ENCODE results near the gene CAVIN4.

The CAVIN4 gene

DNA sequence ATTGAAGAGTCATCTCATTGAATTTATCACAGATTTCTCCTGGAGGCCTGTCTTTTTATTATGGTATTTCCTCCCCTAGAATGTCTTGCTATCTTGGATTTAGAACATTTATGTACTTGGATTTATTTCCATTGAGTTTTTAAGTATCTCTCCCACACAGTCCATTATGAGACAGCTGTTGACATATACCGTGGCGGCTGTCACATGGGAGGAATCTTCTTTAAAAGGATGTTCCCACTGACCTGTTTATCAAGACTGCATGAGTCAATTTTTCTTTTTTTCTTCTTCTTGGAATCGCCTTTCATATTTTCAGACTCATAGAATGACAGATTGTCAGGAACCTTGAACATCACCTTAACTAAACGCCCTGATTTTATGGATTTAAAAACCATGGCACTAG is 2.9 kb upstream of the CAVIN4 start:
- H3K27ac ChIP-seq (ENCODE audit: extremely low read depth, low read depth, low read length): no peak overlapping the region
- TF ChIP-seq PRDM1 (tag by site-specific recombination; IDR thresholded peaks at IDR 0.05): no peak
- H3K9me3 ChIP-seq (ENCODE audit: control insufficient read depth, insufficient read depth, low read depth, low read length): no peaks in the 10 kb centered on the region
- ChIA-PET CTCF (interaction anchor here (0.7 kb wide), 1 partner anchor 811 kb away, joined by 3 read pairs; no protein-coding TSS in a partner anchor), POLR2A (no interaction called here)
- peaks cover 0 to 17% of the 10 kb centered on the region in 2 experiments; a peak in 1 of 3 replicates for H3K36me3 ChIP-seq (ENCODE audit: control insufficient read depth in 2 of 2, insufficient read depth in 1 of 2, low read length in 2 of 2)
- H3K4me3 ChIP-seq (ENCODE audit: low read depth, low read length): no peak overlapping the region
- H3K4me1 ChIP-seq (ENCODE audit: control insufficient read depth, insufficient read depth, low read length): no peaks in the 10 kb centered on the region

DNA sequence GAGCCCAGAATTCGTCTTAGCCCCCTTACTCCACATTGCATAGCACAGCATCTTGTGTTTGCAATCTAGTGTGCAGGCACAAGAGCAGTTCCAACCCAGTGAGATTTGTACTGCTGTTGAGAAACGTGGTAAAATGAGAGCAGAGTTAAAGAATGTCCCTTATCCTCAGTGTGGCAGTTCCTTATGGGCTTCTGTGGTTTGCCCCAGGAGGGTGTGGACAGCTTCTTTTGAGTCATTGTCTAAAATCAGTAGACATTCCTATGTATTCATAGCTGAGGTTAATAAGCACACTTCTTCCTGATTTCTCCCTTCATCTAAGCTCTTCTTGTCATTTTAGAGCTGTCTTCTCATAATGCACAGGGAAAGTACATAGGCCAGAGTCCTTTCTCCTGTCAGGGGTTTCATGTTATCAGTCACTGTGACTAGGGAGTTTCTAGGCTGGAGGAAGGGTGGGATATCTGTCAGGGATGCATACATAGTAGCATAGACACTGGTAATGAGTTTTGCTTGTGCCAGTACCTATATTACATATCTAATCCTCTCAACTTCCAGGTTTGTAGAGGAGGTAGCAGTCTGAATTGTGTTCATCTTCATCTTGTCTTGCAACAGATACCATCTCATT is 2.0 kb upstream of the CAVIN4 start:
- H3K27ac ChIP-seq (ENCODE audit: extremely low read depth, low read depth, low read length): no peak overlapping the region
- H3K4me3 ChIP-seq (ENCODE audit: low read depth, low read length): no peak overlapping the region
- ChIA-PET CTCF (interaction anchor here (0.5 to 0.8 kb wide), 3 partner anchors 709 to 810 kb away, joined by 3 read pairs; no protein-coding TSS in a partner anchor), POLR2A (no interaction called here)
- no peaks in the 10 kb centered on the region for H3K4me1 ChIP-seq (ENCODE audit: control insufficient read depth, insufficient read depth, low read length)
- H3K9me3 ChIP-seq (ENCODE audit: control insufficient read depth, insufficient read depth, low read depth, low read length): no peaks in the 10 kb centered on the region
- H3K36me3 ChIP-seq (ENCODE audit: control insufficient read depth in 2 of 2, insufficient read depth in 1 of 2, low read length in 2 of 2): peaks cover 0 to 17% of the 10 kb centered on the region in 2 experiments; a peak in 1 of 3 replicates
- TF ChIP-seq ZNF202 (tag by site-specific recombination; IDR thresholded peaks at IDR 0.05; ENCODE audit: borderline replicate concordance): no peak
- no peak for TF ChIP-seq ZNF169 (tag by site-specific recombination; IDR thresholded peaks at IDR 0.05)
- no peak for TF ChIP-seq HOXA7 (CRISPR knock-in tag; IDR thresholded peaks at IDR 0.05; ENCODE audit: borderline replicate concordance)
- no peak for TF ChIP-seq ZFP69B (tag by site-specific recombination; IDR thresholded peaks at IDR 0.05)
- TF ChIP-seq, protein P1, sequence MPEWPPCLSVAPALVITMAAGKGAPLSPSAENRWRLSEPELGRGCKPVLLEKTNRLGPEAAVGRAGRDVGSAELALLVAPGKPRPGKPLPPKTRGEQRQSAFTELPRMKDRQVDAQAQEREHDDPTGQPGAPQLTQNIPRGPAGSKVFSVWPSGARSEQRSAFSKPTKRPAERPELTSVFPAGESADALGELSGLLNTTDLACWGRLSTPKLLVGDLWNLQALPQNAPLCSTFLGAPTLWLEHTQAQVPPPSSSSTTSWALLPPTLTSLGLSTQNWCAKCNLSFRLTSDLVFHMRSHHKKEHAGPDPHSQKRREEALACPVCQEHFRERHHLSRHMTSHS (tag by site-specific recombination; IDR thresholded peaks at IDR 0.05): no peak
- TF ChIP-seq GLI2 (tag by site-specific recombination; IDR thresholded peaks at IDR 0.05; ENCODE audit: borderline replicate concordance, low read depth): no peak
- TF ChIP-seq ZNF585B (tag by site-specific recombination; IDR thresholded peaks at IDR 0.05): no peak

DNA sequence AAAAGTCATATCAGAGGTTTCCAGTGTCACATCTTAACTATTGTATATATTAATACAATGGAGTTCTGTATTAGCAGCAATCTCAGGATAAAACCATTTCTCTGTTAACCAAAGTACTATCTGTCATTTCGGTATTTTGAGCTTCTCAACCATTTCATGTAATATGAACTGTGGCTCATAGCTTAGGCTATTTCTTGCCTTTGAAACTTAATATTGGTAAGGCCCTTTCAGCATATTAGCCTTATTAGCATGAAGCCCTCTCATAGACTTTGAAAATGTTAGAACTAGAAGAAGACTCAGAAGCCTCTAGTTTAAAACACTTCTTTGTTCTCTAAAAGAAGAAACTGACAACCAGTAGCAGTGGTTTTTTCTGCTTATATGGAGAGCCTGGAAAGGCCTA is 731 bp downstream of the CAVIN4 start:
- POLR2A ChIA-PET: no interaction called here
- Histone ChIP-seq H3K36me3 (ENCODE audit: control insufficient read depth in 2 of 2, insufficient read depth in 1 of 2, low read length in 2 of 2) (peaks cover 0 to 19% of the 10 kb centered on the region in 2 experiments; a peak in 1 of 3 replicates), H3K27ac (ENCODE audit: extremely low read depth, low read depth, low read length) (no peak overlapping the region), H3K9me3 (ENCODE audit: control insufficient read depth, insufficient read depth, low read depth, low read length) (no peaks in the 10 kb centered on the region), H3K4me1 (ENCODE audit: control insufficient read depth, insufficient read depth, low read length) (no peaks in the 10 kb centered on the region), H3K4me3 (ENCODE audit: low read depth, low read length) (no peak overlapping the region)
- CTCF ChIA-PET: interaction anchor here (1.0 to 1.7 kb wide), 3 partner anchors 16 to 75 kb away, joined by 3 to 5 read pairs (median 4); no protein-coding TSS in a partner anchor
- no peak for TF ChIP-seq RBAK (tag by site-specific recombination; IDR thresholded peaks at IDR 0.05)
- TF ChIP-seq ZNF600 (tag by site-specific recombination; IDR thresholded peaks at IDR 0.05): no peak
- no peak for TF ChIP-seq ZBTB20 (tag by site-specific recombination; IDR thresholded peaks at IDR 0.05)
- no peak for TF ChIP-seq AEBP2 (tag by site-specific recombination; IDR thresholded peaks at IDR 0.05; ENCODE audit: borderline replicate concordance)
- TF ChIP-seq ZNF530 (tag by site-specific recombination; IDR thresholded peaks at IDR 0.05; ENCODE audit: low read depth): no peak
- no peak for TF ChIP-seq ZNF549 (tag by site-specific recombination; IDR thresholded peaks at IDR 0.05)
- no peak for TF ChIP-seq OSR2 (tag by site-specific recombination; IDR thresholded peaks at IDR 0.05)
- no peak for TF ChIP-seq PRDM4 (tag by site-specific recombination; IDR thresholded peaks at IDR 0.05)
